GM18909 (cell line): ENCODE results near the gene PUS3.
A peak's percentile ranks its signal among the peaks of the same experiment; 100 is the strongest.

ENCODE experiments used
- ATAC-seq: cut with Tn5 transposase; IDR thresholded peaks from one replicate; pipeline ENCODE4 v1.9.1; 2021; ENCODE audit warnings: mild to moderate bottlenecking; ENCODE audit not compliant: unreplicated experiment, poor library complexity

Gene PUS3

GRCh38 chr11:125902927-125903710 is at the start of gene PUS3:
PUS3 (minus strand) TSS chr11:125903206; CDS start chr11:125896284, 6,922 bp downstream.
- peak; percentile 96 for ATAC-seq

GRCh38 chr11:125952559-125952958 is 49.6 kb upstream of the PUS3 start:
- no peak for ATAC-seq

GRCh38 chr11:125951731-125952130 is 48.7 kb upstream of the PUS3 start:
- no peak for ATAC-seq

- no peak for ATAC-seq
Observed at GRCh38 chr11:125950696-125951651, 48.0 kb upstream of the PUS3 start.

- ATAC-seq: no peak
Observed at GRCh38 chr11:125950178-125950490, 47.1 kb upstream of the PUS3 start.

GRCh38 chr11:125949271-125950177 is 46.5 kb upstream of the PUS3 start:
- ATAC-seq: no peak

GRCh38 chr11:125948278-125949051 is 45.5 kb upstream of the PUS3 start:
- no peak for ATAC-seq

- no peak for ATAC-seq
Observed at GRCh38 chr11:125947419-125948277, 44.6 kb upstream of the PUS3 start.

GRCh38 chr11:125946712-125947418 is 43.9 kb upstream of the PUS3 start:
- ATAC-seq: no peak

- ATAC-seq: no peak
Observed at GRCh38 chr11:125945797-125946520, 43.0 kb upstream of the PUS3 start, which contains the start of gene VSIG10L2. VSIG10L2 (plus strand) TSS chr11:125946044; CDS start chr11:125946056, 12 bp downstream.

- ATAC-seq: no peak
Observed at GRCh38 chr11:125945011-125945796, 42.2 kb upstream of the PUS3 start.

GRCh38 chr11:125944350-125945010 is 41.5 kb upstream of the PUS3 start:
- ATAC-seq: no peak

- ATAC-seq: no peak
Observed at GRCh38 chr11:125943661-125944349, 40.8 kb upstream of the PUS3 start.

GRCh38 chr11:125942771-125943428 is 39.9 kb upstream of the PUS3 start:
- no peak for ATAC-seq
